NCI-H146 (cell line): ENCODE measurements around the gene VSTM4.

ENCODE experiments used
- DNase-seq: peaks from one replicate; lab custom pipeline; 2025; lab: John Stamatoyannopoulos, UW

The VSTM4 gene

GRCh38 chr10:49070701-49071100 lies 44.6 kb downstream of the VSTM4 start:
- DNase-seq: no peak

- no peak for DNase-seq
Observed at GRCh38 chr10:49068672-49069217, 46.6 kb downstream of the VSTM4 start.

GRCh38 chr10:49068209-49068608 lies 47.1 kb downstream of the VSTM4 start:
- DNase-seq: no peak

GRCh38 chr10:49066944-49067730 lies 48.2 kb downstream of the VSTM4 start:
- no peak for DNase-seq

GRCh38 chr10:49062229-49062628 lies 53.1 kb downstream of the VSTM4 start:
- no peak for DNase-seq

GRCh38 chr10:49061667-49062066 lies 53.7 kb downstream of the VSTM4 start:
- DNase-seq: no peak

GRCh38 chr10:49058463-49059255 lies 56.7 kb downstream of the VSTM4 start:
- no peak for DNase-seq

GRCh38 chr10:49057231-49057880 lies 58.0 kb downstream of the VSTM4 start:
- DNase-seq: no peak

GRCh38 chr10:49056356-49056755 lies 59.0 kb downstream of the VSTM4 start:
- peak; percentile 58 for DNase-seq

GRCh38 chr10:49055221-49055849 lies 60.0 kb downstream of the VSTM4 start:
- no peak for DNase-seq

GRCh38 chr10:49054753-49055152 lies 60.6 kb downstream of the VSTM4 start:
- DNase-seq: no peak

GRCh38 chr10:49053998-49054692 lies 61.2 kb downstream of the VSTM4 start:
- no peak for DNase-seq

GRCh38 chr10:49053053-49053997 lies 62.0 kb downstream of the VSTM4 start:
- DNase-seq: no peak

- no peak for DNase-seq
Observed at GRCh38 chr10:49052069-49052468, 63.3 kb downstream of the VSTM4 start.

- DNase-seq: no peak
Observed at GRCh38 chr10:49050906-49051305, 64.4 kb downstream of the VSTM4 start.

GRCh38 chr10:49050366-49050765 lies 65.0 kb downstream of the VSTM4 start:
- no peak for DNase-seq

GRCh38 chr10:49049660-49050059 lies 65.7 kb downstream of the VSTM4 start:
- no peak for DNase-seq

GRCh38 chr10:49047128-49047639 lies 68.1 kb downstream of the VSTM4 start:
- DNase-seq: no peak

- no peak for DNase-seq
Observed at GRCh38 chr10:49044293-49045193, 70.8 kb downstream of the VSTM4 start.
